ENCODE measurements around the gene SPACA4. TPM values are rescaled to one million over a fixed set of nuclear protein-coding genes. Genes with fewer than 3 reads are reported as not detected.

SPACA4 gene
- polyA plus RNA-seq, 3 donors: not detected

DNA sequence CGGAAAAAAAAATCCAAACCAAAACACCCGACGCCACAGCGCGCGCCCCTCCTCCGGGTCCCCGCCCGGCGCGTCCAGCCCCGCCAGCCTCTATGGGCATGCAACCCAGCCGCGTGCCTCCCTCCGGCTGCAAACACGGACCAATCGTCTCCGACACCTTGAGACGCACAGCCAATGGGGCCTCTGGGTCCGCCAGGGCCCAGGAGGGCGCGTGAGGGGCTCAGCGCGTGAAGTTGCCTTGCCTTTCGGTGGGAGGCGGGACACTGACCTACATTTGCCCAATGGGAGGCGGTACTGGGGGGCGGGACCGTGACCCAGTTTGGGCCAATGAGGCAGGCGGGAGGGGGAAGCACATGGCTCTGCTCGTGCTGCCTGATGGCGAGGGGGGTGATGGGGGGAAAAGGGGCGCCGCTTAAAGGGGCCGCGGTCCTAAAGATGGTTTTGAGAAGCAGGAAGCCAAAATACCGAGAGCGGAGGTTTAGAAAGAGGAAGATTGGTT lies 31.0 kb downstream of the SPACA4 start:
- peak overlapping the region; percentile 96 to 99 (median 99) for H3K27ac Mint-ChIP-seq
- peaks cover 10 to 12% of the 10 kb centered on the region in 2 donors for H3K36me3 Mint-ChIP-seq
- Histone ChIP-seq H3K4me2 (replicated peaks; ENCODE audit: extremely low read depth, low read length, poor library complexity, severe bottlenecking) (peak overlapping the region; percentile 93), H3K9ac (ENCODE audit: insufficient read depth, low read length, poor library complexity, severe bottlenecking) (peak overlapping the region; percentile 84), H4K20me1 (ENCODE audit: insufficient read depth, low read length) (peaks cover 10% of the 10 kb centered on the region), H3K27me3 (ENCODE audit: control insufficient read depth in 2 of 2, insufficient read depth in 2 of 2, low read length in 2 of 2) (no peaks in the 10 kb centered on the region), H3K27ac (ENCODE audit: low read depth in 1 of 2, low read length in 2 of 2) (peak overlapping the region; percentile 95 to 96), H3K4me1 (ENCODE audit: control insufficient read depth in 1 of 2, insufficient read depth in 2 of 2, low read length in 2 of 2) (peaks cover 47 to 73% of the 10 kb centered on the region in 2 donors), H3K4me3 (replicated peaks in 1 of 3; ENCODE audit: low read depth in 2 of 3, low read length in 3 of 3) (peak overlapping the region; percentile 70 to 86 (median 84)), H3K79me2 (ENCODE audit: insufficient read depth, low read length) (peaks cover 44% of the 10 kb centered on the region), H3K9me3 (replicated peaks in 1 of 2; ENCODE audit: control insufficient read depth in 1 of 2, insufficient read depth in 1 of 2, low read length in 2 of 2) (no peaks in the 10 kb centered on the region), H2AFZ (ENCODE audit: insufficient read depth, low read depth, low read length, poor library complexity, severe bottlenecking) (peak overlapping the region; percentile 61), H3K36me3 (replicated peaks in 1 of 2; ENCODE audit: control insufficient read depth in 1 of 2, insufficient read depth in 2 of 2, low read length in 2 of 2) (peaks cover 6 to 8% of the 10 kb centered on the region in 2 donors)
- WGBS (ENCODE audit: insufficient coverage): under 1% methylated on average over 34 of the region's 38 CpGs
- H3K4me3 Mint-ChIP-seq: peak overlapping the region; percentile 98 to 99
- H3K4me1 Mint-ChIP-seq: peaks cover 50% of the 10 kb centered on the region
- DNase-seq: peak; percentile 97 to 99 (median 98)
- TF ChIP-seq, protein P1, sequence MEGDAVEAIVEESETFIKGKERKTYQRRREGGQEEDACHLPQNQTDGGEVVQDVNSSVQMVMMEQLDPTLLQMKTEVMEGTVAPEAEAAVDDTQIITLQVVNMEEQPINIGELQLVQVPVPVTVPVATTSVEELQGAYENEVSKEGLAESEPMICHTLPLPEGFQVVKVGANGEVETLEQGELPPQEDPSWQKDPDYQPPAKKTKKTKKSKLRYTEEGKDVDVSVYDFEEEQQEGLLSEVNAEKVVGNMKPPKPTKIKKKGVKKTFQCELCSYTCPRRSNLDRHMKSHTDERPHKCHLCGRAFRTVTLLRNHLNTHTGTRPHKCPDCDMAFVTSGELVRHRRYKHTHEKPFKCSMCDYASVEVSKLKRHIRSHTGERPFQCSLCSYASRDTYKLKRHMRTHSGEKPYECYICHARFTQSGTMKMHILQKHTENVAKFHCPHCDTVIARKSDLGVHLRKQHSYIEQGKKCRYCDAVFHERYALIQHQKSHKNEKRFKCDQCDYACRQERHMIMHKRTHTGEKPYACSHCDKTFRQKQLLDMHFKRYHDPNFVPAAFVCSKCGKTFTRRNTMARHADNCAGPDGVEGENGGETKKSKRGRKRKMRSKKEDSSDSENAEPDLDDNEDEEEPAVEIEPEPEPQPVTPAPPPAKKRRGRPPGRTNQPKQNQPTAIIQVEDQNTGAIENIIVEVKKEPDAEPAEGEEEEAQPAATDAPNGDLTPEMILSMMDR (IDR thresholded peaks at IDR 0.05): no peak
- peaks cover 0 to 3% (median 1%) of the 10 kb centered on the region in 7 donors for H3K9me3 Mint-ChIP-seq
- peaks cover 3 to 10% (median 9%) of the 10 kb centered on the region in 3 donors for H3K27me3 Mint-ChIP-seq (ENCODE audit: low read depth in 3 of 3)
- intact Hi-C loops (cut with micrococcal nuclease): loop anchor here (5.0 to 10.0 kb wide), 3 partner anchors 313 to 330 kb away; partner anchors contain the start of genes FTL (in 2 of the 2) and EMP3 (in 1 of the 2)

DNA sequence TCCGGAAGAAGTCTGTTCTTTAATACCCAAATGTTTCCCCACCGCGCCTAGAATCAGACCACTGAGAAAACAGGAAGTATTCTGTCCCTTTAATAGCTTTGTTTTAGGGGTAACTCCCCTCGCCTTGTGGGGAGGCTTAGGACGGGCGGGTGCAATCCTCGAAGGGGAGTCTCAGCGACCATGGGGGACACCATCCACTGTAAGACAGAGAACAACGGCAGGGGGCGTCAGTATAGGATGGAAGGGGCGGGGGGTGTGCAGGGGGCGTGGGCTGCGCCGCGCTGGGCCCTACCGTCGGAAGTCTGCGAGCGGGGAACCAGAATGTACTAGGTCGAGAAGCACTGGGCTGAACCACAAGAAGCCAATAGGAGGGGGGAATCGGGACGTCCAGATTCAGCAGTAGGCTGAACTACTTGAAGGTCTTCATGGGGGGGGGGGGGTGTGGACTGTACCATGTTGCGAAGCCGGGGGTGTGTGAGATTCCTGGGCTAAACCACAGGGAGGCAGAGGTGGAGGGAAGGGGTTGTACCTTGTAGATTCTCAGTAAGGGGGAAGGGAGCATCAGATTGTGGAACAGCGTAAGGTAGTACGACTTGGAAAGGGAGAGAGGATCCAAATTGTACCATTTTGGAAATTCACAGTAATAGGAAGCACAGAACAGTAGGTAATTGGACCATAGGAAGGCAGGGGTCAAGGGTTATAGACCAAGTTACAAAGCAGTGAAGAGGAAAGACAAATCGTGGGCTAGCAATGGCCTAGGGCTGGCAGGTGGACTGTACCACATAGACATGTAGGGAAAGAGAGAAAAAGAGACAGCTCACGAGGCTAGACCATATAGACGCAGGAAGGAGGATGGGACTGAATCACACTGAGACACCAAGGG lies 31.6 kb downstream of the SPACA4 start:
- H2AFZ ChIP-seq (ENCODE audit: insufficient read depth, low read depth, low read length, poor library complexity, severe bottlenecking): peak overlapping the region; percentile 77
- no peaks in the 10 kb centered on the region for H3K27me3 ChIP-seq (ENCODE audit: control insufficient read depth in 2 of 2, insufficient read depth in 2 of 2, low read length in 2 of 2)
- Mint-ChIP-seq H3K4me1 (peaks cover 43% of the 10 kb centered on the region), H3K36me3 (peaks cover 6 to 8% of the 10 kb centered on the region in 2 donors), H3K9me3 (peaks cover 0 to 3% (median 1%) of the 10 kb centered on the region in 7 donors), H3K4me3 (peak overlapping the region; percentile 98 to 99), H3K27me3 (ENCODE audit: low read depth in 3 of 3) (peaks cover 3 to 11% (median 9%) of the 10 kb centered on the region in 3 donors), H3K27ac (peak overlapping the region; percentile 96 to 99 (median 99))
- peaks cover 40 to 66% of the 10 kb centered on the region in 2 donors for H3K4me1 ChIP-seq (ENCODE audit: control insufficient read depth in 1 of 2, insufficient read depth in 2 of 2, low read length in 2 of 2)
- H3K36me3 ChIP-seq (replicated peaks in 1 of 2; ENCODE audit: control insufficient read depth in 1 of 2, insufficient read depth in 2 of 2, low read length in 2 of 2): peaks cover 1 to 2% of the 10 kb centered on the region in 2 donors
- H3K9ac ChIP-seq (ENCODE audit: insufficient read depth, low read length, poor library complexity, severe bottlenecking): peak overlapping the region; percentile 84
- no peaks in the 10 kb centered on the region for H3K9me3 ChIP-seq (replicated peaks in 1 of 2; ENCODE audit: control insufficient read depth in 1 of 2, insufficient read depth in 1 of 2, low read length in 2 of 2)
- peaks cover 10% of the 10 kb centered on the region for H4K20me1 ChIP-seq (ENCODE audit: insufficient read depth, low read length)
- TF ChIP-seq, protein P1 (IDR thresholded peaks at IDR 0.05): no peak
- H3K79me2 ChIP-seq (ENCODE audit: insufficient read depth, low read length): peaks cover 40% of the 10 kb centered on the region
- intact Hi-C loops (cut with micrococcal nuclease): loop anchor here (5.0 to 10.0 kb wide), 3 partner anchors 313 to 329 kb away; partner anchors contain the start of genes FTL (in 2 of the 2) and EMP3 (in 1 of the 2)
- peak overlapping the region; percentile 95 to 96 for H3K27ac ChIP-seq (ENCODE audit: low read depth in 1 of 2, low read length in 2 of 2)
- peak; percentile 84 to 93 (median 91) for DNase-seq
- WGBS (ENCODE audit: insufficient coverage): 2% methylated on average over 22 of the region's 29 CpGs
- peak overlapping the region; percentile 70 to 86 (median 84) for H3K4me3 ChIP-seq (replicated peaks in 1 of 3; ENCODE audit: low read depth in 2 of 3, low read length in 3 of 3)
- H3K4me2 ChIP-seq (replicated peaks; ENCODE audit: extremely low read depth, low read length, poor library complexity, severe bottlenecking): peak overlapping the region; percentile 93
